ENCODE measurements around the gene TNFRSF13B. TPM values are rescaled to one million over a fixed set of nuclear protein-coding genes. Genes with fewer than 3 reads are reported as not detected.
A peak's percentile ranks its signal among the peaks of the same experiment; 100 is the strongest.

TNFRSF13B gene
- polyA plus RNA-seq, 4 donors = 0.13 to 3.0 (median 2.0) TPM; not detected in 1

DNA sequence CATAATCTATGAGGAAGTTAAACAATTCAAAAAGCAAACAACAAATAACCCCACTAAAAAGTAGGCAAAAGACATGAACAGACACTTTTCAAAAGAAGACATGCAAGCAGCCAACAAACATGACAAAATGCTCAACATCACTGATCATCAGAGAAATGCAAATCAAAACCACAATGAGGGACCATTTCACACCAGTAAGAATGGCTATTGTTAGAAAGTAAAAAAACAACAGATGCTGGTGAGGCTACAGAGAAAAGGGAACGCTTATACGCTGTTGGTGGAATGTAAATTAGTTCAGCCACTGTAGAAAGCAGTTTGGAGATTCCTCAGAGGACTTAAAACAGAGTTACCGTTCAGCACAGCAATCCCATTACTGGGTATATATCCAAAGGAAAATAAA, 24.4 kb downstream of the TNFRSF13B start:
- no peak overlapping the region for H3K27ac ChIP-seq (ENCODE audit: low read depth in 1 of 3, low read length in 2 of 3)
- WGBS, 3 donors = 75 to 93% (median 85%) methylated on average over 3 of the region's 3 CpGs

DNA sequence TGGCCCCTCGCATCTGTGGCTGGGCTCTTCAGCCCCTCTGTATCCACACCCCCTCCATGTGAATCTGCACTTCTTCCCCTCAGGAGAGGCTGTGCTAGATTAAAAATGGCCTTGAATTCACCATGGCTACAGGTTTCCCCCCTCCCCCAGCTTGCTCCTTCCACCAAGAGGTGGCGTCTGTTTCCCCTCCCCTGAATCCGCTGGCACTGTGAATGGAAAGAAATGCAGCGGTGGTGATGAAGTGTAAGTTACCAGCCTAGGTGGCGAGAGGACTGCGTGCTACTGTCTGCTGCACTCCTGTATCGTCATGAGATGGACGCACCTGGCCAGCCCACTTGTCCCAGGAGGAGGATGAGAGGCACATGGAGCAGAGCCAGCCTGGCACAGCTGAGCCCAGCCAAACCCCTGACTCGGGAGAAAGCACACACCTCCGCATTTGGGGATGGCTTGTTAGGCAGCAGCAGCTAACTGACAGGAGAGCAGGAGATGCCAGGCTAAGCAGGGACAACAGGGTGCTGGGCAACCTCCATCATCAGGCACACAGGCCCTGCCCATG, 26.2 kb downstream of the TNFRSF13B start:
- no peak overlapping the region for H3K4me3 ChIP-seq (ENCODE audit: low read depth in 1 of 3, low read length in 3 of 3)
- DNase-seq (peak in 1 of 2 donors; percentile 4), FAIRE-seq (no peak)
- no peak overlapping the region for H3K27ac ChIP-seq (ENCODE audit: low read depth in 1 of 3, low read length in 2 of 3)
- H3K27me3 ChIP-seq (ENCODE audit: control insufficient read depth in 3 of 3, insufficient read depth in 3 of 3, low read length in 3 of 3) = peaks cover 0 to 2% (median 0%) of the 10 kb centered on the region in 3 donors
- 49 to 62% (median 61%) methylated on average over 10 of the region's 10 CpGs for WGBS, 3 donors
- H3K36me3 ChIP-seq (ENCODE audit: control insufficient read depth in 3 of 3, insufficient read depth in 2 of 3, low read depth in 1 of 3, low read length in 3 of 3) = no peaks in the 10 kb centered on the region
- peaks cover 0 to 13% of the 10 kb centered on the region in 2 donors for H3K9me3 ChIP-seq (ENCODE audit: control insufficient read depth in 2 of 2, insufficient read depth in 1 of 2, low read depth in 1 of 2, low read length in 1 of 2)
- H3K4me1 ChIP-seq (ENCODE audit: control insufficient read depth in 3 of 3, insufficient read depth in 2 of 3, low read depth in 1 of 3, low read length in 2 of 3) = no peaks in the 10 kb centered on the region

More for the DNA sequence above, 24.4 kb downstream of the TNFRSF13B start:
- H3K27me3 ChIP-seq (ENCODE audit: control insufficient read depth in 3 of 3, insufficient read depth in 3 of 3, low read length in 3 of 3) = peaks cover 0 to 2% (median 0%) of the 10 kb centered on the region in 3 donors
- H3K4me1 ChIP-seq (ENCODE audit: control insufficient read depth in 3 of 3, insufficient read depth in 2 of 3, low read depth in 1 of 3, low read length in 2 of 3) = no peaks in the 10 kb centered on the region
- DNase-seq = no peak
- peaks cover 0 to 13% of the 10 kb centered on the region in 2 donors for H3K9me3 ChIP-seq (ENCODE audit: control insufficient read depth in 2 of 2, insufficient read depth in 1 of 2, low read depth in 1 of 2, low read length in 1 of 2)
- FAIRE-seq = no peak
- H3K36me3 ChIP-seq (ENCODE audit: control insufficient read depth in 3 of 3, insufficient read depth in 2 of 3, low read depth in 1 of 3, low read length in 3 of 3) = no peaks in the 10 kb centered on the region
- H3K4me3 ChIP-seq (ENCODE audit: low read depth in 1 of 3, low read length in 3 of 3) = no peak overlapping the region

DNA sequence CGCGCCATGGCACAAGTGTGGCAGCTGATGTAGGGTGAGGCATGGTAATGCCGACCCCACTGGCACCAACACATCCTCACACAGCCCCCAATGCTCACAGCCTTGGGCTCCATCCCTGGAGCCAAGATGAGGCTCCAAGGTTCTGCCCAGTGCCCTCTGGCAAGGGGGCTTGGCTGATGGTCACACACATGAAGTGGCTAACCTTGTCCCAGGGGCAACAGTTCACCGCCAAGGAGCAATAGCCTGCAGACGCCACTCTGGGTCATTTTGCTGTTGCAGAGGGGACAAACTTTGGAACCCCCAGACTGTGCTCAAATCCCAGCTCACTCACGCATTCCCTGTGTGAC, 26.8 kb downstream of the TNFRSF13B start:
- FAIRE-seq = no peak
- Histone ChIP-seq H3K4me3 (ENCODE audit: low read depth in 1 of 3, low read length in 3 of 3) (no peak overlapping the region), H3K9me3 (ENCODE audit: control insufficient read depth in 2 of 2, insufficient read depth in 1 of 2, low read depth in 1 of 2, low read length in 1 of 2) (peaks cover 0 to 13% of the 10 kb centered on the region in 2 donors), H3K4me1 (ENCODE audit: control insufficient read depth in 3 of 3, insufficient read depth in 2 of 3, low read depth in 1 of 3, low read length in 2 of 3) (no peaks in the 10 kb centered on the region), H3K36me3 (ENCODE audit: control insufficient read depth in 3 of 3, insufficient read depth in 2 of 3, low read depth in 1 of 3, low read length in 3 of 3) (no peaks in the 10 kb centered on the region), H3K27me3 (ENCODE audit: control insufficient read depth in 3 of 3, insufficient read depth in 3 of 3, low read length in 3 of 3) (peaks cover 0 to 2% (median 0%) of the 10 kb centered on the region in 3 donors), H3K27ac (ENCODE audit: low read depth in 1 of 3, low read length in 2 of 3) (no peak overlapping the region)
- WGBS, 3 donors = 77 to 86% (median 79%) methylated on average over 6 of the region's 6 CpGs
- DNase-seq = no peak

GRCh38 chr17:16944334-16945135, 27.4 kb downstream of the TNFRSF13B start:
- Histone ChIP-seq H3K36me3 (ENCODE audit: control insufficient read depth in 3 of 3, insufficient read depth in 2 of 3, low read depth in 1 of 3, low read length in 3 of 3) (no peaks in the 10 kb centered on the region), H3K27me3 (ENCODE audit: control insufficient read depth in 3 of 3, insufficient read depth in 3 of 3, low read length in 3 of 3) (peaks cover 0 to 2% (median 0%) of the 10 kb centered on the region in 3 donors), H3K27ac (ENCODE audit: low read depth in 1 of 3, low read length in 2 of 3) (no peak overlapping the region), H3K4me3 (ENCODE audit: low read depth in 1 of 3, low read length in 3 of 3) (no peak overlapping the region), H3K9me3 (ENCODE audit: control insufficient read depth in 2 of 2, insufficient read depth in 1 of 2, low read depth in 1 of 2, low read length in 1 of 2) (peaks cover 0 to 12% of the 10 kb centered on the region in 2 donors), H3K4me1 (ENCODE audit: control insufficient read depth in 3 of 3, insufficient read depth in 2 of 3, low read depth in 1 of 3, low read length in 2 of 3) (no peaks in the 10 kb centered on the region)
- 64 to 81% (median 70%) methylated on average over 14 of the region's 14 CpGs for WGBS, 3 donors
- DNase-seq = no peak
- no peak for FAIRE-seq

DNA sequence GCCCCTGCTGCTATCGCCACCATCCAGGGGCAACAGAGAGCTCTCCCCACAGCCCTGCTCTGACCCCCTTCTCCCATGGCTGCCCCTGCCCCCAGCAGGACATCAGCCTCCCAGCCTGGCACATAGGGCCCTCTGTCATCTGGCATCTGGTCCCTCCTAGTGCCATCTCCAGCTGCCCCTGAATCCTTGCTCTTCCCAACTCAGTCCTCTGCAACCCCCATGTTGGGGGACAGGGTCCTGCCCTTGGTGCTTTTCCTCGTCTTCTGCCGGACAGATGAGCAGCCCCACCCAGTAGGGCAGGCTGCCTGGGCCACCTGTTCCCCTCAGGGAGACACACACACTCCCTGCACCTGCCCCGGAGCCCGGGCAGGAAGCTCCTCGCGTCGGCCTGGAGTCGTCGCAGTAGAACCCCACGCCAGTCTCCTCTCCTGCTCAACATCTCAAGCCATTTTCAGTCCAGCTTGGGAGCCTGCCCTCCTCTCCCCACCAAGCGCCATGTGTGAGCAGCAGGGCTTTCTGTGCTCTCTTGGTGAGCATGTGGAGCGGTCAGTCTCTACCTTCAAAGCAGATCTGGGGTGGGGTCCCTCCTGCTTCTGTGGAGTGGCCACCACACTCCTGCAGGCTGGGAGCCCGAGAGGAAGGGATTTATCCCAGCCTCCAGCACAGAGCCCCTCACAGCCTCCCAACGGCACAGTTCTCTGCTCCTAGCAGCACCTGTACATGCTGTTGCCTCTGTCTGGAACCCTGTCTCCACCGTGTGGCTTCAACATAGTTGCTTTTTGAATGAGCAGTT, 28.2 kb downstream of the TNFRSF13B start:
- Histone ChIP-seq H3K9me3 (ENCODE audit: control insufficient read depth in 2 of 2, insufficient read depth in 1 of 2, low read depth in 1 of 2, low read length in 1 of 2) (peaks cover 0 to 8% of the 10 kb centered on the region in 2 donors), H3K4me3 (ENCODE audit: low read depth in 1 of 3, low read length in 3 of 3) (no peak overlapping the region), H3K27ac (ENCODE audit: low read depth in 1 of 3, low read length in 2 of 3) (no peak overlapping the region), H3K4me1 (ENCODE audit: control insufficient read depth in 3 of 3, insufficient read depth in 2 of 3, low read depth in 1 of 3, low read length in 2 of 3) (no peaks in the 10 kb centered on the region), H3K27me3 (ENCODE audit: control insufficient read depth in 3 of 3, insufficient read depth in 3 of 3, low read length in 3 of 3) (peaks cover 0 to 4% (median 0%) of the 10 kb centered on the region in 3 donors), H3K36me3 (ENCODE audit: control insufficient read depth in 3 of 3, insufficient read depth in 2 of 3, low read depth in 1 of 3, low read length in 3 of 3) (no peaks in the 10 kb centered on the region)
- FAIRE-seq = no peak
- DNase-seq = no peak
- WGBS, 3 donors = 55 to 74% (median 59%) methylated on average over 16 of the region's 16 CpGs

- Histone ChIP-seq H3K4me1 (ENCODE audit: control insufficient read depth in 3 of 3, insufficient read depth in 2 of 3, low read depth in 1 of 3, low read length in 2 of 3) (no peaks in the 10 kb centered on the region), H3K9me3 (ENCODE audit: control insufficient read depth in 2 of 2, insufficient read depth in 1 of 2, low read depth in 1 of 2, low read length in 1 of 2) (peaks cover 0 to 1% of the 10 kb centered on the region in 2 donors), H3K27me3 (ENCODE audit: control insufficient read depth in 3 of 3, insufficient read depth in 3 of 3, low read length in 3 of 3) (peaks cover 0 to 3% (median 0%) of the 10 kb centered on the region in 3 donors), H3K4me3 (ENCODE audit: low read depth in 1 of 3, low read length in 3 of 3) (no peak overlapping the region), H3K36me3 (ENCODE audit: control insufficient read depth in 3 of 3, insufficient read depth in 2 of 3, low read depth in 1 of 3, low read length in 3 of 3) (no peaks in the 10 kb centered on the region), H3K27ac (ENCODE audit: low read depth in 1 of 3, low read length in 2 of 3) (no peak overlapping the region)
- FAIRE-seq (no peak), DNase-seq (no peak)
- WGBS, 3 donors = 83 to 89% (median 87%) methylated on average over 3 of the region's 3 CpGs
These were observed 28.9 kb downstream of the TNFRSF13B start for GRCh38 chr17:16943032-16943352.

DNA sequence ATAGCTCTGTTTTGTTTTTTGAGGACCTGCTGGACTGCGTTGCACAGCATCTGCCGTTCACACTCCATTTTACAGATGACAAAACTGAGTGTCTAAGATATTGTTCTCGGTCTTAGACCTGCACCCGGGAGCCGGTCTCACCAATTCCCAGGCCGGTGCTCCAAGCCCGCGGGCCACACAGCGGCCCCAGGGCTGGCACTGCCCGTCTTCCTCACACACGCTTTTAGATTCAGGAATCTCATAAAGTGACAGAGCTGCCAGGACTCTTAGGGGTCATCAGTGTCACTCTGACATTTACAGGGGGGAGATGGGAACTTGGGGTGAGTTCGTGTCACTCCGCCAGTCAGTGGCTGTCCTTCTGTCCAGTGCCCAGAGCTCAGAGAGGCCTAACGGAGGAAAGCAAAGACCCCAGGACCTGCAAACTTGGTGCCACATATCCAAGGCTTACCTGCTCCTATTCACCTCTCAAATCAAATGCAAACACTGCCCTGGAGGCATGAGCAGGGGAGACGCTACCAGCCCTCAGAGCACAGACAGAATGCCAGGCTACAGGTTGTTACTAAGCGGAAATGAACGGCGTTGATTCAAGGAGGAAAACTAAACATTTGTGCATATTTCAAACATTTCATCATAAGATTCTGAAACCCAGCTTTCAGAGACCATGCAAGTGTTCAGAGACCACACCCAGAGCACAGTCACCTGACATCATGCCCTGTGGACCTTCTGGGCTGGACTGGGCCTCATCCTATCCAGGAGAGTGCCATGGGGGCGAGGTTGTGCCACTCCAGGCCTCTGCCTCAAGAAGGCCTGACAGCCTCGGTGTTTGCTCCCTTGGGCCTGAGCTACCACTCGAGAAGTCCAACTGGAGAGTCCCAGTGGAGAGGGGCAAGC, 29.5 kb downstream of the TNFRSF13B start:
- no peaks in the 10 kb centered on the region for H3K4me1 ChIP-seq (ENCODE audit: control insufficient read depth in 3 of 3, insufficient read depth in 2 of 3, low read depth in 1 of 3, low read length in 2 of 3)
- H3K27ac ChIP-seq (ENCODE audit: low read depth in 1 of 3, low read length in 2 of 3) = no peak overlapping the region
- WGBS, 3 donors = 90 to 92% (median 90%) methylated on average over 21 of the region's 21 CpGs
- H3K9me3 ChIP-seq (ENCODE audit: control insufficient read depth in 2 of 2, insufficient read depth in 1 of 2, low read depth in 1 of 2, low read length in 1 of 2) = no peaks in the 10 kb centered on the region
- FAIRE-seq (no peak), DNase-seq (peak in 1 of 2 donors; percentile 42)
- H3K27me3 ChIP-seq (ENCODE audit: control insufficient read depth in 3 of 3, insufficient read depth in 3 of 3, low read length in 3 of 3) = peaks cover 0 to 3% (median 0%) of the 10 kb centered on the region in 3 donors
- no peak overlapping the region for H3K4me3 ChIP-seq (ENCODE audit: low read depth in 1 of 3, low read length in 3 of 3)
- H3K36me3 ChIP-seq (ENCODE audit: control insufficient read depth in 3 of 3, insufficient read depth in 2 of 3, low read depth in 1 of 3, low read length in 3 of 3) = no peaks in the 10 kb centered on the region
